Uterus (tissue), 4 donors: ENCODE data around the gene CNIH2. TPM values are rescaled to one million over a fixed set of nuclear protein-coding genes. Genes with fewer than 3 reads are reported as not detected.

Experiments used
- DNase-seq, 2 donors: peaks; one replicate each; pipeline ENCODE4 v3.0.0-alpha.2; 2019 to 2020
- H3K27ac ChIP-seq, 2 donors: fragments of 200-600 bp; sonication (generic); 1 replicate in 1 of 2; 2 replicates in 1 of 2; pipeline ENCODE4 v1.5.1; 2016 to 2018
- H3K27me3 ChIP-seq, 2 donors: fragments of 200-600 bp; sonication (generic); one replicate each; pipeline ENCODE4 v1.5.1; 2018 to 2019; ENCODE audit warnings: control low read depth in 1 of 2
- H3K36me3 ChIP-seq, 2 donors: fragments of 200-600 bp; sonication (generic); one replicate each; pipeline ENCODE4 v1.5.1; 2019; ENCODE audit warnings: control low read depth in 1 of 2
- H3K4me1 ChIP-seq, 2 donors: fragments of 200-600 bp; sonication (generic); one replicate each; pipeline ENCODE4 v1.5.1; 2018 to 2019; ENCODE audit warnings: control low read depth in 1 of 2
- H3K4me3 ChIP-seq, 2 donors: fragments of 200-600 bp; sonication (generic); 1 replicate in 1 of 2; 2 replicates in 1 of 2; pipeline ENCODE4 v1.5.1; 2018 to 2019; ENCODE audit warnings: mild to moderate bottlenecking in 1 of 2
- H3K9me3 ChIP-seq, 2 donors: fragments of 200-600 bp; sonication (generic); one replicate each; pipeline ENCODE4 v1.5.1; 2019; ENCODE audit warnings: control low read depth in 1 of 2
- POLR2A ChIP-seq, 2 donors: fragments of 450-650 bp; IDR thresholded peaks; one replicate each; pipeline ENCODE4 v1.6.1; 2016; ENCODE audit warnings: antibody characterized with exemption in 2 of 2, mild to moderate bottlenecking in 1 of 2, moderate library complexity in 1 of 2
- intact Hi-C: fragments of 100-400 bp; cut with DNase I; formaldehyde crosslinking; loops from one replicate; pipeline ENCODE4 v1.15.1; 2023; ENCODE audit warnings: low total_unique reads
- total RNA-seq, 4 donors: library from RNA; depleted of rRNA in 3 of 4; stranded (reverse); fragments of >200 nt in 3 of 4; gene quantifications; one replicate each; pipeline versions ENCODE4 v1.1.0 to v1.2.4, GENCODE V29; 2014 to 2023
- TF ChIP-seq, protein P1 (sequence below), 4 experiments: fragments of 200-600 bp in 2 of 4; fragments of 450-650 bp in 2 of 4; sonication (generic) in 2 of 4; IDR thresholded peaks; one replicate each; pipeline ENCODE4 v1.5.1; 2016 to 2019; ENCODE audit warnings: antibody characterized with exemption in 4 of 4, mild to moderate bottlenecking in 2 of 4, moderate library complexity in 1 of 4
- donor health status: DM: yes; HTN: yes; CAD: no.

Gene CNIH2
- total RNA-seq, 4 donors from 2014 or later = 1.2 to 1.5 TPM; not detected in 2

DNA sequence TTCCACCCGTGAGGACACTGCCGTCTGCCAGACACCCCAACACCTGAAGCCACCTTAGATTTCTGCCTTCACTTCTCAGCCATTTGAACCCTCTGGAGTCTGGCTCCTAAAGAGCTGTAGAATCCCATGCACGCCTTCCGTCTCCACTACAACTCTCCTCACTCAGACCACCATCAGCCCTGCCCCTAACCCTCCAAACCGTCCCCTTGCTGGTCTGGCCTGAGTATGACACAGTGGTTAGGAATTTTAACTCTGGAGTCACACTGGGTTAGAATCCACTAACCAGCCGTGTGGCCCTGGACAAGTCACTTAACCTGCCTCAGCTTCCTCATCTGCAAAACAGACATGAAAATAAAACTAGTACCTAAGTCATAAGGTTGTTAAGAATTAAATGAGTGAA is 3.0 kb downstream of the CNIH2 start:
- Histone ChIP-seq H3K27ac (no peak overlapping the region), H3K36me3 (no peaks in the 10 kb centered on the region), H3K9me3 (no peaks in the 10 kb centered on the region), H3K27me3 (no peaks in the 10 kb centered on the region), H3K4me3 (no peak overlapping the region), H3K4me1 (peaks cover 0 to 10% of the 10 kb centered on the region in 2 donors)
- DNase-seq = no peak
- TF ChIP-seq, protein P1, sequence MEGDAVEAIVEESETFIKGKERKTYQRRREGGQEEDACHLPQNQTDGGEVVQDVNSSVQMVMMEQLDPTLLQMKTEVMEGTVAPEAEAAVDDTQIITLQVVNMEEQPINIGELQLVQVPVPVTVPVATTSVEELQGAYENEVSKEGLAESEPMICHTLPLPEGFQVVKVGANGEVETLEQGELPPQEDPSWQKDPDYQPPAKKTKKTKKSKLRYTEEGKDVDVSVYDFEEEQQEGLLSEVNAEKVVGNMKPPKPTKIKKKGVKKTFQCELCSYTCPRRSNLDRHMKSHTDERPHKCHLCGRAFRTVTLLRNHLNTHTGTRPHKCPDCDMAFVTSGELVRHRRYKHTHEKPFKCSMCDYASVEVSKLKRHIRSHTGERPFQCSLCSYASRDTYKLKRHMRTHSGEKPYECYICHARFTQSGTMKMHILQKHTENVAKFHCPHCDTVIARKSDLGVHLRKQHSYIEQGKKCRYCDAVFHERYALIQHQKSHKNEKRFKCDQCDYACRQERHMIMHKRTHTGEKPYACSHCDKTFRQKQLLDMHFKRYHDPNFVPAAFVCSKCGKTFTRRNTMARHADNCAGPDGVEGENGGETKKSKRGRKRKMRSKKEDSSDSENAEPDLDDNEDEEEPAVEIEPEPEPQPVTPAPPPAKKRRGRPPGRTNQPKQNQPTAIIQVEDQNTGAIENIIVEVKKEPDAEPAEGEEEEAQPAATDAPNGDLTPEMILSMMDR (IDR thresholded peaks at IDR 0.05) = no peak
- no peak for TF ChIP-seq POLR2A (IDR thresholded peaks at IDR 0.05)
- intact Hi-C loops = loop anchor here (10.0 kb wide), 1 partner anchor 56 kb away; no protein-coding TSS in a partner anchor

DNA sequence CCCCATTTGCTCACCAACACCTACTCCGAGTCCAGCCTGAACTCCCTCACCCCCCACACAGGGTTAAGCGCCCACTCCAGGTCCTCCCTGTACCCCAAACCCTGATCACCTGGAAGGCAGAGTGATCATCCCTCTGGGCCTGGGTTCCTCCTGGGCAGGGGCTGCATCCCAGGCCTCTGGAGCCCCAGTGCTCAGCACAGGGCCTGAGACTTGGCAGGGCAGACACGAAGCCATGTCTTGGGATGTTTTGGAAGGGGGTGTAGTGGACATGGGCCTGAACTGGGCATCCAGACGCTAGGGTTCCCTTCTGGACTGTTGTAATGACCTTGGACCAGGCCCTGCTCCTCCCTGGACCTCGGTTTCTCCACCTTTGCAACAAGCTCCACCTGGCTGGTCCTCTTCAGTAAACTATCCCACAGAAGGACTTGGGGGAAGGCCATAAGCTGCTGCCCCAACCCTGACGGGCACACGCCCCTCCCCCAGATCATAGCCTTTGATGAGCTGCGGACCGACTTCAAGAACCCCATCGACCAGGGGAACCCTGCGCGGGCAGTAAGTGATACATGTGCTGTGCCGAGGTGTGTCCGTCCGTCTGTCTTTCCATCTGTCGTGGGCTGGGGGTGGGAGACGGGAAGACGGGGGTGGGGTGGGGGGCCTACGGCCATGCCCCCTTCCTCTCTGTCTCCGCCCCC is 3.9 kb downstream of the CNIH2 start:
- Histone ChIP-seq H3K9me3 (no peaks in the 10 kb centered on the region), H3K36me3 (no peaks in the 10 kb centered on the region), H3K27me3 (no peaks in the 10 kb centered on the region), H3K4me1 (peaks cover 0 to 10% of the 10 kb centered on the region in 2 donors), H3K27ac (no peak overlapping the region), H3K4me3 (no peak overlapping the region)
- intact Hi-C loops = loop anchor here (10.0 kb wide), 1 partner anchor 57 kb away; no protein-coding TSS in a partner anchor
- no peak for DNase-seq
- TF ChIP-seq, protein P1 (IDR thresholded peaks at IDR 0.05) = no peak
- TF ChIP-seq POLR2A (IDR thresholded peaks at IDR 0.05) = no peak

DNA sequence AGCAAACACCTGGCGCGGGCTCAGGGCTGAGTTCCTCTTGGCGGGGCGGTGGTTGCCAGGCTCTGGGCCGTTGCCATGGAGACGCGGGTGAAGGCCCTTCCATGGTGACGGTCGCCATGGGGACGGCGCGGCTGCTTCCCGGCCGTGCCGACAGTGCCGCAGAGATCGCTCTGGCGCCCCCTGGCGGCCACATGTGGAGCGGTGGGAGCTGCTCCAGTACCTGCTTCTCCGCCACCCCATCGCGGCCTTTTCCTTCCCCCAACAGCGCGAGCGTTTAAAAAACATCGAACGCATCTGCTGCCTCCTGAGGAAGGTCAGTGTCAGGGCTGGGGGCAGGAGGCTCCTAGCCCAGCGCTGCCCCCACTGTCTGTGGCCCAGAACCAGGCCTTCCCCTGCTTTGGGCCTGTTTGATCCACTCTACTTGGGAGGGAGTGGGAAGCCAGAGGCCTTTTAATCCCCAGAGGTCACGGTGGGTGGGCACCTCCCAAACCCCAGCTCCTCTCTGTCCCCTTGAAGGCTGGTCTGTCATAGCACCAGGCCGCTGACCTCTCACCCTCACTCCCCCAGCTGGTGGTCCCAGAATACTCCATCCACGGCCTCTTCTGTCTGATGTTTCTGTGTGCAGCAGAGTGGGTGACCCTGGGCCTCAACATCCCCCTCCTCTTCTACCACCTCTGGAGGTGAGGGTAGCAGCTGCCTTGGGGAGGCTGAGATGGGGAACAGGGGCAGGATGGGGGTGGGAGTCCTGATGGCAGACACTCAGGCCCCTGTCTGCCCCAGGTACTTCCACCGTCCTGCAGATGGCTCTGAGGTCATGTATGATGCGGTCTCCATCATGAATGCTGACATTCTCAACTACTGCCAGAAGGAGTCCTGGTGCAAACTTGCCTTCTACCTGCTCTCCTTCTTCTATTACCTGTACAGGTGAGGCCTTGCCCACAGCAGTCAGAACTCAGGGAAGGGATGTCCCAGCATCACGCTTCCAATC is 4.8 kb downstream of the CNIH2 start:
- intact Hi-C loops = loop anchor here (10.0 kb wide), 1 partner anchor 58 kb away; no protein-coding TSS in a partner anchor
- no peaks in the 10 kb centered on the region for H3K27me3 ChIP-seq
- H3K36me3 ChIP-seq = no peaks in the 10 kb centered on the region
- TF ChIP-seq, protein P1 (IDR thresholded peaks at IDR 0.05) = peak; percentile 95 to 98 (median 96)
- TF ChIP-seq POLR2A (IDR thresholded peaks at IDR 0.05) = peak in 1 of 2 donors; percentile 35
- peaks cover 0 to 12% of the 10 kb centered on the region in 2 donors for H3K4me1 ChIP-seq
- H3K27ac ChIP-seq = no peak overlapping the region
- H3K9me3 ChIP-seq = no peaks in the 10 kb centered on the region
- H3K4me3 ChIP-seq = no peak overlapping the region
- peak; percentile 95 to 96 for DNase-seq

DNA sequence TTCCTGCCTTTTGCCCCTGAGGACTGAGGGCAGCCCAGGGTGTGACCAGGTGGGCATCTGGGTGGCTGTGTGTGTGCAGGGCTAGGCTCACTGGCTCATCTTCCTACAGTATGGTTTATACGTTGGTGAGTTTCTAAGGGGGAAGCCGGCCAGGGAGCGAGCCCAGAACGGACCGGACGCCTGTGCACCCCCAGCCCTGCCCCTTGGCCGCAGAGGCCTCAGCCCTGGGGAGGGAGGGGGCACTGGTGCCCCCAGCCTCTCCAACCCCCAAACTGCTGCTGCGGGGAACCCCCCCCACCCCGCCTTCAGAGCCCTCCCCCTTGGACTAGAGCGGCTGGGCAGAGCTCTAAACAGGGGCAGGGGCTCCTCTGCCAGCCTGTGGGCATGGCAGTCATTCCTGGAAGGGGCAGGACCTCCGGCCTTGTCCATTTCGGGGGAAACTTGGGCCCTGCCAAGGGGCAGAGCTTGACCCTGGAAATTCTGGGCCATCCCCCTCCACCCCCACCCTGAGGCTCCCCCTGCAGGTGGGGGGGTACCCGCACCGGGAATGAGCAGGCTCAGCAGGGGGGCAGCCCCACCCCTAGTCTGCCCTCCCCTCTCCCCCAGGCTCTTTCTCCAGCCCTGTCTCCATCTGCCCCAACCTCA is 5.6 kb downstream of the CNIH2 start:
- no peaks in the 10 kb centered on the region for H3K36me3 ChIP-seq
- H3K9me3 ChIP-seq = no peaks in the 10 kb centered on the region
- TF ChIP-seq, protein P1 (IDR thresholded peaks at IDR 0.05) = no peak
- no peak for TF ChIP-seq POLR2A (IDR thresholded peaks at IDR 0.05)
- intact Hi-C loops = loop anchor here (10.0 kb wide), 1 partner anchor 59 kb away; no protein-coding TSS in a partner anchor
- H3K27me3 ChIP-seq = no peaks in the 10 kb centered on the region
- H3K27ac ChIP-seq = no peak overlapping the region
- no peak for DNase-seq
- H3K4me3 ChIP-seq = no peak overlapping the region
- H3K4me1 ChIP-seq = peaks cover 0 to 7% of the 10 kb centered on the region in 2 donors
